SK-N-SH (cell line): ENCODE data around the gene ACAP2.

Experiments used
- CTCF ChIP-seq: fragments of 200-600 bp; sonication (generic); IDR thresholded peaks from 2 replicates; pipeline ENCODE4 v1.6.1; 2017; ENCODE audit warnings: antibody characterized with exemption, mild to moderate bottlenecking, moderate library complexity
- MEF2A ChIP-seq: IDR thresholded peaks from 2 replicates; pipeline ENCODE4 v1.4.0; 2012; ENCODE audit warnings: low read depth, borderline replicate concordance

GRCh38 chr3:195462308-195462610, 19.4 kb upstream of the ACAP2 start:
- no peak for TF ChIP-seq MEF2A
- TF ChIP-seq CTCF, result no peak
